ENCODE measurements around the gene WNT11.

Gene WNT11

DNA sequence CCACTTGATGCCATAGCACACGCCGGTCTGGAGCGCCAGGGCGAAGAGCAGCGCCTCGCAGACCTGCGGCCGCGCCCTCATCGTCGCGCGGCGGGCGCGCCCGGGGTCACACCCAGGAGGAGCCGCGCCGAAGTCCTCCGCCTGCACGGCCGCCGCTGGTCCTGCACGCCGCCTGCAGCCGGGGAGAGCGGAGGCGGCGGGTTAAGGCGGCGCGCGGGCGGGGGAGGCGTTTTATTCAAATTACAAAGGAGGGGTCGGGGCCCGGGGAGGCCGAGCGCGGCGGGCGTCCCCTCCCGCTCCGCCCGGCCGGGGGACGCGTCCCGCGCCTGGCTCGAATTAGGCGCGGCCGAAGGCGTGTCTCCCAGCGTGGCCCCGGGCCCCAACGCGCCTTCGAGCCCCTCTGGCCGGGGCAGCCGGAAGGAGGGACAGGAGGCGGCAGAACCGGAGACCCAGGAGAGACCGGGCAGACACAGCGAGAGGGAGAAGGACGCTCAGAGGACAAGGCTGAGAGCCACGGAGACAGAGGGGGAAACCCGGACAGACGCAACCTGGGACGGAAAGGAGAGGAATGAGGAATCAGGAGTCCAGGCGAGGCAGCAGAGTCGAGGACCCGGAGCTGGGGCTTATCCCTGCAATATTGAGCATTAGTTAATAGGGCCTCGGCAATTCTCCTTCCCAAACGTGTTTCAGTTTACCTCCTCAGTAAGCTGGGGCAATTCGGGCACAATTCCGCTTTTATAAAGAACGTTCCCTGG, at the start of gene WNT11:
TSS of gene WNT11 (minus strand) at position 176 of the 755 bp plus-strand sequence. CDS start at position 81, 95 bp downstream.
- peak; percentile 30 for DNase-seq

DNA sequence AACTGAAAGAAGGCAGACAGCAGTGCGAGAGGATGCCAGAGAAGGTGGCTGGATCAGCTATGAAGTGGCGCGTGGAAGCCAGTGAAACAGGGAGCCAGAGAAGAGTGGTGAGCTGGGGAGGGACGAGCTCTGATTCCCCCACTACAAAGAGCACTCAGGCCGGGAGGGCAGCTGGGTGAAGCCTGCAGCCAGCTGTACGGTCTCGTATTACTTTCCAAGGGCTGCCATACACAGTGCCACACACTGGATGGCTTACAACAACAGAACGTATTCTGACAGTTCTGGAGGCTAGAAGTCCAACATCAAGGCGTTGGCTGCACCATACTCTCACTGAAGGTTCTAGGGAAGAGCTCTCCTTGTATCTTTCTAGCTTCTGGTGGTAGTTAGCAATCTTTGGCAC, 47.1 kb upstream of the WNT11 start:
- no peak for DNase-seq

DNA sequence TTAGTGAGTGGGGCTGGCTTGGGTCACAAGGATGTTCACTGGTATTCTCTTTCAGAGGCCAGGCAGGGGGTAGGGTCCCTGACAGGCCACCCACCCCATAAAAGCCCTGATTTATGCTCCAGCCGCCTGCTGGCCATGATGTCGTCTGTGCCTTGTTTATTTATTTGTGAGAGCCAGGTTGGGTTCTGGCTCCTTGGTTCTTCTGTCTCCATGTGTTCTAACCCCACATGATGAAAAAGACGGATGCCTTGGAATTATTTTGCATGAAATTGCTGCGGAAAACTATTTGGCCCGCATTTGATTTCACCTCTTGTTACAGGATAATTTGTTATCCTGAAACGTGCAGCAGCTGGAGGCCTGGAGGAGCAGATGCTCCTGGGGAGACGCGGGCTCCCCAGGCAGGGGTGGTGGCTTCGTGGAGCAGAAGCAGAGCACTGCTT, 46.3 kb upstream of the WNT11 start:
- DNase-seq, result no peak

DNA sequence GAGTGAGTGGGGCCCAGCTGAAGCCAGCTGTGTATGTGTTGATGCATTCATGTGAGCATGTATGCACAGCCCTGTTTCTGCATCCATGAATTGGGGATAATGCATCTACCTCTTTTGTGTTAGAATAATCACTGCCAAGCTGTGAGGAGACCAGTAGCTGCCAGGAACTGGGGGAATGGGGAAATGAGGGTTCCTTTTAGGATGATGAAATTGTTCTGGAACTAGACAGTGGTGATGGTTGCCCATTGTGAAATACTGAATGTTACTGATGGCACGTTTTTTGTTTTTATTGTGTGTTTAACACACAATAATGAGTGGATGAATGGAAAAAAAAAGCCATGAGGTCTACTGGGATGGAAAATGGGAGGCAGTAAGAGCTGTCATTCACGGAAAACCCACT, 45.3 kb upstream of the WNT11 start:
- no peak for DNase-seq

DNA sequence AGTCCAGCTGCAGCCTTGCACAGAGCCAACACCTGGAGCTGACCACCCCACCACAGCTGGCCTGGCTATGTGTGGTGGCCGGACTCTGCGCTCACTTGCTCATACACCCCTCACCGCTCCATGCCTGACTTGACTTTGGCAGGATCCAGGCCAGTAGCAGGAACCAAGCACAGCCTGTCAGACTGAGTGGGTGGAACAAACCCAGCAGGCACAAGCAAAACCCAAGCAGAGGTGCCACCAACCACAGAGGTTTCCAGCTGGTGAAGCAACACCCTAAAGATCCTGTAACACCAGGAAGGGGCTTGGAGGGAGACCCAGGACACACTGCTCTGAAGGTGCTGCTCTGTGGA, 44.9 kb upstream of the WNT11 start:
- no peak for DNase-seq

DNA sequence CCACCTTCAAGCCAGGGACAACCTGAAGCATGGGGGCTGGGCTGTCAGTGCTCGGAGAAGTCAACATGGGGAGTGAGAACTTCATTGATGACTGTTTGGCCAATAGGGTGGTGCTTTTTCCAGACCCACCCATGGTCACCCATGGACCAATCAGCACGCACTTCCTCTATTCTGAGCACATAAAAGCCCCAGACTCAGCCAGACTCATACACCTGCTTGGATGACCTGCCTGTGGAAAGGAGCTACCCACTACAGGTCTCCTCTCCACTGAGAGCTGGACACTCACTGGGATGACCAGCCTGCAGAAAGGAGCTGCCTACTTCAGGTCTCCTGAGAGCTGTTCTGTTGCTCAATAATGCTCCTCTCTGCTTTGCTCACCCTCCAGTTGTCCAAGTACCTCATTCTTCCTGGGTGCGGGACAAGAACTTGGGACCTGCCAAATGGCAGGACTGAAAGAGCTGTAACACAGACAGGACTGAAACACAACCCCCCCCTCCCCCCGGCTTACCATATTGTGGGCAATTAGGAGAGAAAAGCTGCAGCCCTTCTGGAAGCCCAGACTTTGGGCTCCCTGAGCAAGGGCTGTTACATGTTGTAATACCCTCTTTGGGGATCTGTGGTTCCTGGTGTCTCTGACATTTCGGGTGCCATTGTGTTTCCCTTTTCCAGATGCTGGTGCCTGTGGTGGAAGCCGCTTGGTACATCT, 44.4 kb upstream of the WNT11 start:
- no peak for DNase-seq

DNA sequence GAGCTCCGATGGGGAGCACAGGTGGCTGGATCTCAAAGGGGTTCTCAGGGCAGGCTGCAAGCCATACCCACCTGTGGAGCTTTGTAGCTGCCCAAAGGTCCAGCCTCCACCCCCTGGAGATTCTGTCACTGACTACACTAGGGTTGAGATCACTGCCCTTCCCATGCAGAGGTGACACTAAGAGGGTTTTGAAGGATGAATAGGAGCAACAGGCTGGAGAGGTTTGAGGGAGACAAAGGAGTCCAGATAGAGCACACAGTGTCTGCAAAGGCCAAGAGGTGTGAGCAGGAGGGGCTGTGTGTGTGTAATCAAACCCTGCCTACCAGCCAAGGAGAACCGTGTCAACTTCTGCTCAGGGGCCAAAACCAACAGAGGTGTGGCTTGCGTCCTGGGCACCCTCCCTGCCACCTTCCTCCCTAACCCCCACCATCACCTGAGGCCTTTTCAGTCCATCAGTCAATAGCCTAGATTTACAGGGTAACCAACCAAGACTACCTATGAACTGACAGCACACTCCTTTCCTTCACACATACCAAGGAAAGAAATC, 43.0 kb upstream of the WNT11 start:
- no peak for DNase-seq

DNA sequence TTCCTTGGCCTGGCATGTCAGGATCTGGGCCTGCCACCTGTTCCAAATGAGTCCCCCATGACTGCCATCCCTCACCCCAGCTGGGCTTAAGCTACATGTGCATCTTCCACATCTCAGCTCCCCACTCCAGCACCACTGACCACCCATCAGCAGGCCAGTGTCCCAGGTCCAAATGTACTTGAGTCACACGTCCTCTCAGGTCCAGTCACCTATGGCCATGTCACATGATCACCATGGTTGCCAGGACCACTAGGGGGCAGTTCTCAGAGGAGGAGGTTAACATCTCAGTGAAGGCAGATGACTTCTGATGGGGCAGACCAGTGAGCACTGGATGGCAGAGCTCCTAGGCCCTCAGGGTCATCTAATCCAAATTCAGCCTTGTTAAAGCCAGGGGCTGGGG, 41.9 kb upstream of the WNT11 start:
- DNase-seq, result no peak

DNA sequence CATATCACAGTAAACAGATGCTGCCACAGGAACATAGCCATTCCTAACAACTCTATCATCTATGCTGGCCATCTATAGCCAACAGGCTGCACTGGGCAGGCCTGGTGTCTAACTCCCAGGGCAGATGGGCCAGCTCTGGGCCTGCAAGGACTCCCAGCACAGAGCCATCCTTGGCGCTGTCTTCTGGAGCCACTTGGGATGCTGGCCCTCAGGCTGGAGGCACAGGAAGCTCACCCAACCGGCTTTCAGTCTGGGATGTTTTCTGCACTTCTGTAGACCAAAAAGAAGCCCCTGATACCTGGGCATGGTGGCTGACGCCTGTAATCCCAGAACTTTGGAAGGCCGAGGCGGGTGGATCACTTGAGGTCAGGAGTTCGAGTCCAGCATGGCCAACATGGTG, 40.8 kb upstream of the WNT11 start:
- no peak for DNase-seq

DNA sequence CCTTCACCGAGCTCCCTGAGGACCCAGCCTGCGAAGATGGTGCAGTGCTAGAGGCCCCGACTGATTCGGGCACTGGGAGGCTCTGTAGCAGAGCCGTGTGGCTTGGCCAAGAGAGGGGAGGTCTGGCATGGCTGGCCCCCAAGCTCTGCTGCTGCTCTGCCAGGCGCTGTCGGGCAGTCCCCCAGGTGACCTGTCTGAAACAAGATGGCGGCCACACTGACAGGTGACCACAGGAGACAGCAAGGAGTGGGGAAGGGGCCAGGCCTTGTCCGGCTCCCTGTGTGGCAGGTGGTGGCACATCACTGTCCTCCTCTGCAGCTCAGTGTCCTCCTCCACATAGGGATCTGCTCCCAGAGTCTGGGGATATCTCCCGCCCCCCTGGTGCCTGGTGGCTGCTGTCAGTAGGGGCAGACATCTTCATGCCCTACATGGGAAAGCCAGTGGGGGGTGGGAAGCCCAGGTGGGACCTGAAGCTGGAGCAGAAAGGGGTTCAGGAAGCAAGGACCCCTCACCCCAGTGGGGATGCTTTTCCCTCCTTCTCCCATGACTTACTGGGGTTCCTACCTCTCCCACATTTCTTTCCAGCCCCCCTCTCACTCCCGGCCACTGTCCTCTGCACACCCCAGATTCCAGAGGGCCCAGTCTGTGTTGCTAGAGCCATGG, 40.1 kb upstream of the WNT11 start:
- DNase-seq, result no peak

DNA sequence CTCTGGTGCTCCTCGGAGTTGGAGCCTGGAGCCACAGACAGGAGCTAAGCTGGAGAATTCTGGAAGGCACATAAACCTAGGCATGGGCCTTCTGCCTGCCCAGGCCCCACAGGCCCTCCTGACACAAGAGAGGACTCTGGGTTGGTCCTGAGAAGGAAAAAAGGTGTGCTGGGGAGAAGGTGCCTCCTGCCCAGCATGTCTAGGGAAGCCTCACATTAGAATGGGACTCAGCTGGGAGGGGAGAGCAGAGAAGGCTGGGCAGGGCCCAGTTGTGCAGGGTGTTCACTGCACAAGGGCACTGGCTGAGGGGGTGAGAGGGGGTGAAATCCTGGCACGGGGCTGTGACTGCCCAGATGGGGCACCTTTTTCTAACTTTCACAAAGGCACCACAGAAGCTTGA, 39.4 kb upstream of the WNT11 start:
- DNase-seq, result no peak

DNA sequence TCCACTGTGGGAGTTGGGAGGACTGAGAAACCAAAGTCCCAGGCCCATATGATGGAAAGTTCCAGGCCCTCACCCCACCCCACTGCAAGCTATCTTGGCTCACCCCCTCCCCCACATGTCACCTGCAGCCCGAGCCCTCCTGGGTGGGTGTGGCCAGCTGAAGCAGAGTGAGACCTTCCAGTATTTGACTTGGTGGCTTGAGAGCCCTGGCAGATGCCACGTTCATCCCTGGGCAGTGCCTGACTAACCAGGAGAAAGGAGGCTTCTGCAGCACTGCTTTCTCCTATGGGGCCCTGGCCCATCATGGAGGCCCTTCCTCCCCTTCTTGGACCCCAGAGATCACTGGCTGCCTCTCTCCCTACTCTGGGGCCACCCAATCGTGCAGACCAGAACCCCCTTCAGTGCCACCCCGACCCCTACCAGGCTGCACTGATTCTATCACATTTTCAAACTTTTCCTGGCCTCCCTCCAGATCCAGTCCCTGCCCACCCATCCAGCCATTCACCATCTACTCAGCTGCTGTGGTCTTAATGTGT, 38.1 kb upstream of the WNT11 start:
- DNase-seq, result no peak

DNA sequence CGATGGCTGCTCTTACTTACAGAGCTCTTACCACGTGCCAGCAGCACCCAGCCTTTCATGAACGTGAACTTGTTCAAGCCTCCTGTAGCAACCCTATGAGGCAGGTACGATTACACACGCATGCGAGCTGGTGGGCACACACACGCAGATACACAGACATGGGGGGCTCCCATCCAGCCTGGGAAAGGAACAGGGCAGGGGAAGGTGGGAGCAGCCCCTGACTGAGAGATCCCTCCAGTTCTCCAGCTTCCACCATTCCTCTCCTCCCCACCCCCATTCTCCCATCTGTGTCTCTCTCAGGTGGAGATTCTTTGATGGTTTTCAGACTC, 37.6 kb upstream of the WNT11 start:
- no peak for DNase-seq

DNA sequence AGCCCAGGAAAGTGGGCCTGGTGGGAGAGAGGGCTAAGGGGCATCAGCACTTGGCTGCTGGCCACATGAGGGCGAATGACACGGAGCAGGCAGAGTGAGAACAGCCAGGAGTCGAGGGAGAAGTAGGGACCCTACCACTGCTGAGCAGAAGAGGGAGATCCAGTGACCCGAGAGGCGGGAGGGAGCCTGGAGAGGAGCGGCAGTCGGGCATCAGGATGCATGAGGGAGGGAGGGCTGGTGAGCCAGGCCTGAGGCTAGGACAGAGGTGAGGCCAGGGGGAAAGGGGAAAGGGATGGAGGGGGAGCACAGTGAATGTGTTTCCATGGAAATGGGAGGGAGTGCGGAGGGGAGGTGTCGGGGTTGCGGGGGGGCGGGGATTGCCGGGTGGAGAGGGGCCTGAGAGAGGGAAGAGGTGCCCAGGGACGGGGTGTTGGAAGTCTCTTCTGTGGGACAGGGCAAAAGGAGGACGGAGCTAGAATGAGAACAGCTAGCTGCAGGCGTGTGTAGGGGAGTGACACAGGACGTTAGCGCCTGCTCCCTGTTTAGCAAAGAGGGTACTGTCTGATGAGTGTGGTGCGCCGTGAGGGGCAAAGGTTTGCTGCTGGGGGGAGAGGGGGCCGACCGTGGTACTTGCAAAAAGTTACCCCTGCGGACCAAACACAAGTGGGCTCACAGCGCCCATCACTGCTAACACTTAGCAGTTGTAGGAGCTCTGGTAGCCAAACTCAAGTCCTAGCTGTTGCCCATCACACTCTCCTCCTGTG, 37.1 kb upstream of the WNT11 start:
- no peak for DNase-seq

DNA sequence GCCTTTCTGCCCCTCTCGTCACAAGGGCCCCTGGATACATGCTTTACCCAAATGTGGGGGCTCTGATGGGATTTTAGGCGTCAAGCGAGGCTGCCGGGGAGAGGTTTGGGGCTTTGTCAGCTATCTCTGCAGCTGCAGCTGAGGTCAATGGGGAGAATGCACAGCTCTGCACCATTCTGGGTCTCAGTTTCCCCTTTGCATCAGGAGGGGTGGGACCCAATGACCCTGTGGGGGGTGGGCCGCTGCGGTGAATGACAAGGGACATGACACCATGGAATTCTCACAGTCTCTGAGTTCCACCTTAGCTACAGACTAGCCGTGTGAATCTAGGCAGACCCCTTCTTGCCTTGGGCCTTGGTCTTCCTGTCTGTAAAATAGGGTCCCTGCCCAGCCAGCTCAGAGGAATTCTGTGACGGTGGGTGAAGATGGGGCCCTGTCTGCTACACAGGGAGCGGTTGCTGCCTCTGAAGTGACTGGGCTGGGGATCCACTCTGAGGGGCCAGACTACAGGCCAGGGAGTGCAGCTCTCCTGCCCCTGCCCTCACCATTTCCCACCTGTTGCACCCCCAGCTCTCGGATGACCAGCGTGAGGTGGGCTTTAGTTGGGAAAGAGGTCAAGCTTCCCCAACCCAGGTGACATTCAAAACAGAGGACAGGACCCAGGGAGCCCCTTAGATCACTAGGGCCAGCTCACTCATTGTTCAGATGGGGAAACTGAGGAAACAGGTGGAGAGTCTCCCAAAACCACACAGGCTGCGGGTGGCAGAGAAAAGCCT, 35.9 kb upstream of the WNT11 start:
- no peak for DNase-seq

DNA sequence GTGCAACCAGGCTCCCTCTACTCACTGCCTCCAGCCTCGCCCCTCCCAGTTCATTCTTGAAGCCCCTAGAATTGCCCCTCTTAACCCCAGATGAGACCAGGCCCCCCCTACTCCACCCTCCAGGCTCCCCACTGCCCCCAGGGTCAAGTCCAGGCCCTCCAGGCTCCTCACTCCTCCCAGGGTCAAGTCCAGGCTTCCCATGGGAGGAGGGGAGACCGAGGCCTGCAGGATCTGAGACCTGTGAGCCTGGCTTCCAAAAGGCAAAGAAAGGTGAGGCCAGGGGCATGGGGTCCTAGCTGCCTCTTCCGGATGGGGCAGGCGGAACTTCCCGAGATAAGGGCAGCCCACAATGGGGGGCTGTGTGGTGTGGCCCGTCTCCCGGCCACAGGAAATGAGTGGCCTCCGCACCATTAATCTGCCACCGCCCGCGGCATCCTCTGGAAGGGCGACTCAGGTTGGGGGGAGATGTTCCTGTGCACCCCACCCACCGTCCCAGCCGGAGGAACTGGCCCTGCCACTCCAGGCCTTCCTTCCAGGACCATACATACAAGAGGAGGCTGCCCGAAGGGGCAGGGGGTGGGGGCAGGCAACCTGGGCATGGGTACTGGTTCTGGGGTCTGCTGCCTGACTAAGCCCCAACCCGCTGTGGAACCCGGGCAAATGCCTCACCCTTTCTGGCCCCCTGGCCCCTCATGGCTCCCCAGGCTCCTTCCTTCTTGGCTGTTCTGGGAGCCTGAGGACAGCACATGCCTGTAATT, 35.1 kb upstream of the WNT11 start:
- DNase-seq, result no peak

DNA sequence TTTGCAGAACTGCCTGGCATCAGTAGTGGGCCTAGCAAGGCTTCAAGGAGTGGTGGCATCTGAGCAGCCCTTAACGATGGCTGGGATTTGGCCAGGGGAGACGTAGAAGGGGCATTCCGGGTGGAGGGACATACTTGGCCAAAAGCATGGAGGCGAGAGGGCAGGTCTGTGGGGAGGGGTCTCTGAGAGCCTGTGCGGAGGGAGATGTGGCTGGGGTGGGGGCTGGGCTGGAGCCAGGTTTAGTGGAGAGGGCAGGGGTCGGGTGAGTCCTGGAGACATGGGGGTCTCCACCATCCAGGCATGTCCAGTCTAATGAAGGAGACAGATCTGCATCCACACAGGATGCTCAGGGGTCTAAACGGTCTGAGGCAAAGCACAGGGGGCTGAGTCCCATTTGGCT, 34.4 kb upstream of the WNT11 start:
- no peak for DNase-seq

DNA sequence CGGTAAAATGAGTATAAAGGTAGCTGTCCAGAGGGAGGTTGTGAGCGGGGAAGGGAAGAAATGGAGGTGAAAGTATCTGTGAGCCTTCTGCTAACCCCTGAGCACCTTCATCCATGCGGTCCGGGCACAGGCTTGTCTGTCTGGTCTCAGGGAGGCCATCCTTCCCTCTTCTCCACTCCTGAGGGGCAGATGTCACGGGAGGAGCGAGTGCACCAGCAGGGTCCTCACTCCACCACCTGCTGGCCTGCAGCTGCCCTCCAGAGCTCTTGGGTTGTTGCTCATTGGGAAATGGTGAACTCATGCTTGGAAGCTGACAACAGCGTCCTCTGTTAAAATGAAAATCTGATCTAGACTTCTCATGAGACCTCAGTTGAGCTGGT, 33.8 kb upstream of the WNT11 start:
- DNase-seq, result no peak

DNA sequence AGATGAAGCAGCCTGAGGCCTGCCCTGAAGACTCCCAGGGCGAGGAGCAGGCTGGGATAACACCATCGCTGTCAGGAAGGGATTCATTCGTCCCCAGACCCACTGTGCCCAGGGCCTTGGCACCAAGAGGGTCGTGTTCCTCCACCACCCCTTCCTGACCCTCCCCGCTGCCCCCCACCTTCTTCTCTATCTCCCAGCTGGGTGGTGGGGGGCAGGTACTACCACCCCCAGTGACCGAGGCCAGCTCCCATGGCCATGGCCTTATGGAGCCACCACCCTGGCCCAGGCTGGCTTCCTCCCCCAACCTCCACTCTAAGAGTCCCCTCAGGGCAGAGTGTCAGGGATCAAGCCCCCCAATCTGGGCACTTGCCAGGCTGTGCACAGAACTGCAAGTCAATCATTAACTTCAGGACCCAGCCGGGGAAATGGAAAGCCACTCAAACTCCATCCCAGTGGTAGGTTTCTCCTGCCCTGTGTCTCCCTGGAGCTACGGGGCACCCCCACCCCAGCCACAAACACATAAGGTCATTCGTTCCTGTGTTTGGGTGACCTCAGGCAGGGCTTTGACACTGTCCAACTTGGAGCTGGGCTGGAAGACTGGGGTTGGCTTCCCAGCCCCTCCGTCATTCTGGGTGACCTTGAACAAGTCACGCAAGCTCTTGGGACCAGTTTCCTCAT, 33.3 kb upstream of the WNT11 start:
- DNase-seq, result no peak

DNA sequence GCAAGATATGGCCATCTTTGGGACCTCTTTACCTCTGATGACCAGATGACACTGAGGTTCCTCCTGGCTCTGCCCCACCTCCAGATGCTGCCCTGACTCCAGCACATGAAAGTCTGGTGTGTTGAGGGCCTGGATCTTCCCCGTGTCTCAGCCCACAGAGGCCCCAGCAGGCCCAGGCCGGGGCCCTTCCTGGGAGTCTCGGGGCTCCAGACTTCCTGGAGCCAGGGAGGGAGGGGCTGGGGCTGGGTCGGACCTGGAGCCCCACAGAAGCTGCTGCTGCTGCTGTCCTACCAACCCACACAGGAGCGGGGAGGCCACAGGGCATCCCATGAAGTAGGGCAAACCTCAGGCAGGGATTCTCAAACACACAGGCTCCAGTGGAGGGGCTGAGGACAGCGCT, 32.2 kb upstream of the WNT11 start:
- DNase-seq, result no peak

DNA sequence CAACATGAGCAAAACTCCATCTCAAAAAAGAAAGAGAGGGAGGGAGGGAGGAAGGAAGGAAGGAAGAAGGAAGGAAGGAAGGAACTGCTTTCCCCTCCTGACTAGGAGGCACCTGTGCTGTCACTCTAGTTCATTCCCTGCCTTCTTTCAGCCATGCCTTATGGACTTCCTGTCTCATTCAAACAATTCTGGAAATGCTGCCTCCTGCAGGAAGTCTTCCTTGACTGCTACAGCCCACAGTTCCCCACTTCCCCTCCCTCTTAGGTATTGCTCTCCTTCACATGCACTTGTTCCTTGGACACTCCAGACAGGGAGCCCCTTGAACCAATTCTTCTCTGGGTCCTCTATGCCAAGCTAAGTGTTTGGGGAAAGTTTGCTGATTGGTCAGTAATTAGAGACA, 31.6 kb upstream of the WNT11 start:
- no peak for DNase-seq

Measured in stimulated activated CD4-positive, alpha-beta T cell treated with anti-CD3 and anti-CD28 coated beads, Interleukin-4, amount 100 ng/mL, for 1 hour (primary cell).